Spleen (tissue), 7 donors: Measurements from ENCODE around the gene HTR4.

Experiments
- CTCF ChIP-seq, 11 experiments: fragments of 200-600 bp in 7 of 11; fragments of 450-650 bp in 4 of 11; sonication (generic) in 4 of 11; IDR thresholded peaks in 8 of 11; conservative IDR thresholded peaks in 3 of 11; 1 replicate in 7 of 11; 2 replicates in 4 of 11; pipeline versions ENCODE4 v1.4.0 to v1.8.0; 2016 to 2021; ENCODE audit warnings: antibody characterized with exemption in 11 of 11, inconsistent platforms in 4 of 11, mild to moderate bottlenecking in 1 of 11
- POLR2A ChIP-seq, 3 donors: fragments of 450-650 bp; IDR thresholded peaks; one replicate each; pipeline ENCODE4 v1.5.1; 2017; ENCODE audit warnings: antibody characterized with exemption in 3 of 3, mild to moderate bottlenecking in 1 of 3
- POLR2AphosphoS5 ChIP-seq, 3 donors: sonication (generic); formaldehyde crosslinking; IDR thresholded peaks; one replicate each; pipeline ENCODE4 v1.5.1; 2017; ENCODE audit warnings: antibody characterized with exemption in 3 of 3
- donor health status: DM: no; HTN: no; CAD: no; lungs with moderate emphysema.
- donor health status: DM: no; HTN: no; CAD: no.
- donor health status: DM: no; HTN: no; CAD: no.

DNA sequence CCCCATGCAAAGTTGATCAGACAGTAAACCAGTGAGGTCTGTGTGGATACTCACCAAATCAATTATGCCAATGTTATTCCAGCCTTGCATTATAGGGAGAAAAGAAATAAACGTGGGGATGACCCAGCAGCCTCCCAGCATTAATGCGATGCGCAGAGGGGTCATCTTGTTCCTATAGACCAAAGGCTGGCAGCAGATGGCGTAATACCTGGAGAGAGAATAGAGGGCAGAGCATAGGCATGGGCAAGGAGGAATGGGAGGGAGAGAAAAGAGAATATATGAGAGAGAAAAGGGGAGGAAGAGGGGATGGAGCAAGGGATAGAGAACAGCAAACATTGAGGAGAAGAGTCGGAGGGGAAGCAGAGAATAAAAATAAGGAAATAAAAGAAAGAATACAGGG, 131.2 kb downstream of the HTR4 start:
- TF ChIP-seq CTCF (IDR thresholded peaks at IDR 0.05 in 8 of 11, conservative IDR thresholded peaks at IDR 0.05 in 3 of 11) (no peak), POLR2AphosphoS5 (IDR thresholded peaks at IDR 0.05) (no peak), POLR2A (IDR thresholded peaks at IDR 0.05) (no peak)
